Loucy (cell line): ENCODE results near the gene TRPM2.

Source experiments
- EZH2phosphoT487 ChIP-seq: fragments of 200-600 bp; IDR thresholded peaks from 2 replicates; pipeline ENCODE4 v1.6.1; 2018; ENCODE audit warnings: antibody characterized with exemption, mild to moderate bottlenecking, moderate library complexity, borderline replicate concordance
- TF ChIP-seq, protein P1 (sequence below): fragments of 200-600 bp; sonication (generic); conservative IDR thresholded peaks from 2 replicates; pipeline ENCODE4 v1.5.1; 2014; ENCODE audit warnings: mild to moderate bottlenecking, antibody characterized with exemption, low read length

DNA sequence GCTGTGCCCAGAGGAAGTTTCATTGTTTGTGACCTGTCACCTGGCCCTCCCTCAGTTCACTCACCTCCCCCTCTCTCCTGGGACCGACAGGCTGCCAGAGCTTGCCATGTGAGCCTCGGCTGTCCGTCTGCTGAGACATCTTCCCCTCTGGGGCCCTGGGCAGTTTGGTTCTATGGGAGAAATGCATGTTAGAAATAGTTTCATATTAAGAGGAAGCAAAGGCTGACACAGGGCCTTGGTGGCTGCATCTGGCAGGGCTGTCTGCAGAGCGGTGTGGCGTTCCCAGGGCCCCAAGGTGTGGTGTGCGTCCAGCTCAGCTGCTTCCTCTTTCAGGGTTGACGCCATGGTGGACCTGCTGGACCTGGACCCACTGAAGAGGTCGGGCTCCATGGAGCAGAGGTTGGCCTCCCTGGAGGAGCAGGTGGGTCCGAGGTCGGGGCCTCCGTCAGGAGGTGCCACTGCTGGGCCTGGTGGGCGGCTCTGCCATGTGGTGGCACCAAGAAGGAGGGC is 69.9 kb downstream of the TRPM2 start:
- TF ChIP-seq, protein P1, sequence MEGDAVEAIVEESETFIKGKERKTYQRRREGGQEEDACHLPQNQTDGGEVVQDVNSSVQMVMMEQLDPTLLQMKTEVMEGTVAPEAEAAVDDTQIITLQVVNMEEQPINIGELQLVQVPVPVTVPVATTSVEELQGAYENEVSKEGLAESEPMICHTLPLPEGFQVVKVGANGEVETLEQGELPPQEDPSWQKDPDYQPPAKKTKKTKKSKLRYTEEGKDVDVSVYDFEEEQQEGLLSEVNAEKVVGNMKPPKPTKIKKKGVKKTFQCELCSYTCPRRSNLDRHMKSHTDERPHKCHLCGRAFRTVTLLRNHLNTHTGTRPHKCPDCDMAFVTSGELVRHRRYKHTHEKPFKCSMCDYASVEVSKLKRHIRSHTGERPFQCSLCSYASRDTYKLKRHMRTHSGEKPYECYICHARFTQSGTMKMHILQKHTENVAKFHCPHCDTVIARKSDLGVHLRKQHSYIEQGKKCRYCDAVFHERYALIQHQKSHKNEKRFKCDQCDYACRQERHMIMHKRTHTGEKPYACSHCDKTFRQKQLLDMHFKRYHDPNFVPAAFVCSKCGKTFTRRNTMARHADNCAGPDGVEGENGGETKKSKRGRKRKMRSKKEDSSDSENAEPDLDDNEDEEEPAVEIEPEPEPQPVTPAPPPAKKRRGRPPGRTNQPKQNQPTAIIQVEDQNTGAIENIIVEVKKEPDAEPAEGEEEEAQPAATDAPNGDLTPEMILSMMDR, result no peak
- no peak for TF ChIP-seq EZH2phosphoT487
